ENCODE measurements around the gene TRPM2.

Gene TRPM2

GRCh38 chr21:44390886-44391285 is 37.5 kb downstream of the TRPM2 start:
- no peak for TF ChIP-seq CTCF (IDR thresholded peaks at IDR 0.05)

- no peak for TF ChIP-seq CTCF (IDR thresholded peaks at IDR 0.05)
Measured at GRCh38 chr21:44391345-44392091, 38.1 kb downstream of the TRPM2 start.

GRCh38 chr21:44392185-44392584 is 38.8 kb downstream of the TRPM2 start:
- TF ChIP-seq CTCF (IDR thresholded peaks at IDR 0.05), result no peak

- no peak for TF ChIP-seq CTCF (IDR thresholded peaks at IDR 0.05)
Measured at GRCh38 chr21:44392916-44393315, 39.5 kb downstream of the TRPM2 start.

- TF ChIP-seq CTCF (IDR thresholded peaks at IDR 0.05), result no peak
Measured at GRCh38 chr21:44394733-44395132, 41.3 kb downstream of the TRPM2 start.

GRCh38 chr21:44395260-44395659 is 41.8 kb downstream of the TRPM2 start:
- no peak for TF ChIP-seq CTCF (IDR thresholded peaks at IDR 0.05)

GRCh38 chr21:44397431-44398031 is 44.1 kb downstream of the TRPM2 start:
- TF ChIP-seq CTCF (IDR thresholded peaks at IDR 0.05), result no peak
